ENCODE measurements around the gene SPANXN4.

- TF ChIP-seq CTCF (conservative IDR thresholded peaks at IDR 0.05; ENCODE audit: low read depth, low read length), result no peak
- no peak for TF ChIP-seq FOS (IDR thresholded peaks at IDR 0.05; ENCODE audit: low read depth, low read length)
- no peak for TF ChIP-seq POLR2A (IDR thresholded peaks at IDR 0.05; ENCODE audit: low read depth, low read length)
- TF ChIP-seq RAD21 (IDR thresholded peaks at IDR 0.05; ENCODE audit: low read length), result no peak
- no peak for TF ChIP-seq RFX5 (IDR thresholded peaks at IDR 0.05; ENCODE audit: low read depth, low read length)
- no peak for TF ChIP-seq MAZ (IDR thresholded peaks at IDR 0.05; ENCODE audit: borderline replicate concordance, low read depth, low read length)
- TF ChIP-seq USF2 (IDR thresholded peaks at IDR 0.05; ENCODE audit: low read depth, low read length), result no peak
- no peak for TF ChIP-seq SMC3 (IDR thresholded peaks at IDR 0.05; ENCODE audit: low read depth, low read length)
Observed at GRCh38 chrX:143025628-143026027, at the start of gene SPANXN4.

Measured in IMR-90 (cell line).